Ovary (tissue), 1 donor: ENCODE data around the gene SPDYE2B.
"Not testable (repeated sequence)": the region's sequence is repeated elsewhere in the genome, so short reads cannot be mapped to it uniquely, and the experiment has no call there.

Experiments used
- EP300 ChIP-seq: sonication (generic); formaldehyde crosslinking; IDR thresholded peaks from one replicate; pipeline ENCODE4 v1.6.1; 2017; ENCODE audit warnings: antibody characterized with exemption
- POLR2A ChIP-seq: fragments of 450-650 bp; IDR thresholded peaks from one replicate; pipeline ENCODE4 v1.6.1; 2017; ENCODE audit warnings: antibody characterized with exemption, mild to moderate bottlenecking, moderate library complexity

DNA sequence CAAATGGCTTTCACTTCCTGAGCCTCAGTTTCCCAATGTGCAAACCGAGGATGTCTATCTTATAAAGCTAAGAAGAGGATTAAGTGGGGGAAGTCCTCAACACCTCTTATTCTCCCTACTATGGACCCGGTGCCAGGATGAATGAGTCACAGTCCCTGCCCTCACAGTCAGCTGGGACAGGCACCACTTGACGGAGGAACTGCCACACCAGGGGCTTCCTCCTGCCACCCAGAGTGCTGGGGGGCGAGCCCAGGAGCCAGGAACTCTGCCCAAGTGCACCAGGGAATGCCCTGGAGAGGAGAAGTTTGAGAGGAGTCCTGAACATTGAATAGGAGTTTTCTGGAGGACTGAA lies 35.8 kb upstream of the SPDYE2B start:
- TF ChIP-seq EP300, POLR2A: not testable (repeated sequence)
